IMR-90 (cell line): ENCODE data around the gene LCE2A. TPM values are rescaled to one million over a fixed set of nuclear protein-coding genes. Genes with fewer than 3 reads are reported as not detected.

Experiments used
- ATAC-seq: fragments of 200-7000 bp; cut with Tn5 transposase; 2 replicates; pipeline ENCODE4 v1.9.1; 2020; ENCODE audit warnings: low read depth, mild to moderate bottlenecking, moderate library complexity
- BruUV-seq: library from RNA; stranded (reverse); fragments of 400-500 nt; replicated peaks from 2 replicates; lab custom pipeline; 2021; lab: Mats Ljungman, UMichigan
- CTCF ChIA-PET: fragments of 300-600 bp; formaldehyde crosslinking; extraction: SDS; loops from one replicate; lab custom pipeline; 2021; ENCODE audit warnings: antibody characterized with exemption; lab: Yijun Ruan, JAX
- POLR2A ChIA-PET: fragments of 300-600 bp; sonication (Branson Sonifier 250); formaldehyde crosslinking; loops from one replicate; lab custom pipeline; 2022; ENCODE audit warnings: antibody characterized with exemption; ENCODE audit not compliant: unreplicated experiment; lab: Charles Lee
- DNase-seq: peaks from one replicate; pipeline ENCODE4 v3.0.0; 2013
- H2AFZ ChIP-seq: replicated peaks from 2 replicates; pipeline ENCODE3; 2013; ENCODE audit warnings: low read length, mild to moderate bottlenecking; ENCODE audit not compliant: poor library complexity
- H2AK5ac ChIP-seq: 2 replicates; pipeline ENCODE4 v1.6.1; 2013; ENCODE audit warnings: low read depth, low read length, inconsistent platforms
- H2AK9ac ChIP-seq: replicated peaks from 2 replicates; pipeline ENCODE3; 2013; ENCODE audit warnings: mild to moderate bottlenecking, low read depth, low read length, moderate library complexity; ENCODE audit not compliant: poor library complexity
- H2BK120ac ChIP-seq: 2 replicates; pipeline ENCODE4 v1.6.1; 2013; ENCODE audit warnings: low read depth, low read length, inconsistent platforms
- H2BK15ac ChIP-seq: 3 replicates; pipeline ENCODE4 v1.6.1; 2013; ENCODE audit warnings: low read depth, low read length, inconsistent platforms
- H2BK20ac ChIP-seq: 2 replicates; pipeline ENCODE4 v1.6.1; 2013; ENCODE audit warnings: low read depth, mild to moderate bottlenecking, inconsistent platforms, low read length, moderate library complexity
- H2BK5ac ChIP-seq: 2 replicates; pipeline ENCODE4 v1.6.1; 2013; ENCODE audit warnings: mild to moderate bottlenecking, low read depth, low read length, inconsistent platforms; ENCODE audit not compliant: poor library complexity, severe bottlenecking
- H3K14ac ChIP-seq: replicated peaks from 2 replicates; pipeline ENCODE4 v1.6.1; 2013; ENCODE audit warnings: low read depth, low read length, inconsistent platforms
- H3K18ac ChIP-seq: 2 replicates; pipeline ENCODE4 v1.6.1; 2013; ENCODE audit warnings: low read depth, low read length, control low read depth
- H3K23ac ChIP-seq: 2 replicates; pipeline ENCODE4 v1.6.1; 2013; ENCODE audit warnings: low read depth, low read length, inconsistent platforms
- H3K27ac ChIP-seq: 2 replicates; pipeline ENCODE4 v1.5.1; 2013; ENCODE audit warnings: mild to moderate bottlenecking, control low read depth, low read length; ENCODE audit not compliant: insufficient read depth
- H3K27me3 ChIP-seq: 2 replicates; pipeline ENCODE4 v1.6.1; 2013; ENCODE audit warnings: low read length; ENCODE audit not compliant: control insufficient read depth, insufficient read depth
- H3K36me3 ChIP-seq: 2 replicates; pipeline ENCODE4 v1.6.1; 2013; ENCODE audit warnings: low read length, mixed read lengths; ENCODE audit not compliant: control insufficient read depth, insufficient read depth
- H3K4ac ChIP-seq: 2 replicates; pipeline ENCODE4 v1.6.1; 2013; ENCODE audit warnings: low read depth, low read length, inconsistent platforms
- H3K4me1 ChIP-seq: 2 replicates; pipeline ENCODE4 v1.6.1; 2013; ENCODE audit warnings: low read length, mixed read lengths; ENCODE audit not compliant: control insufficient read depth, insufficient read depth
- H3K4me2 ChIP-seq: 2 replicates; pipeline ENCODE4 v1.6.1; 2013; ENCODE audit warnings: low read depth, mild to moderate bottlenecking, control low read depth, low read length, moderate library complexity
- H3K4me3 ChIP-seq: 2 replicates; pipeline ENCODE4 v1.5.1; 2013; ENCODE audit warnings: low read depth, mild to moderate bottlenecking, control low read depth, low read length, moderate library complexity; ENCODE audit not compliant: insufficient read depth
- H3K56ac ChIP-seq: 2 replicates; pipeline ENCODE4 v1.6.1; 2013; ENCODE audit warnings: low read length, inconsistent platforms; ENCODE audit not compliant: insufficient read depth; ENCODE audit errors: extremely low read depth
- H3K79me1 ChIP-seq, 2 experiments: 2 replicates each; pipeline ENCODE4 v1.6.1; 2013; ENCODE audit warnings: low read length in 2 of 2, inconsistent platforms in 1 of 2, low read depth in 1 of 2
- H3K9ac ChIP-seq: 2 replicates; pipeline ENCODE4 v1.6.1; 2013; ENCODE audit warnings: low read depth, low read length, control low read depth
- H3K9me1 ChIP-seq: 2 replicates; pipeline ENCODE4 v1.6.1; 2013; ENCODE audit warnings: low read length, inconsistent platforms; ENCODE audit not compliant: insufficient read depth
- H3K9me3 ChIP-seq: 2 replicates; pipeline ENCODE4 v1.6.1; 2013; ENCODE audit warnings: low read length; ENCODE audit not compliant: control insufficient read depth, insufficient read depth
- H4K20me1 ChIP-seq: 2 replicates; pipeline ENCODE4 v1.6.1; 2013; ENCODE audit warnings: low read length, inconsistent platforms; ENCODE audit not compliant: insufficient read depth
- H4K5ac ChIP-seq: 2 replicates; pipeline ENCODE4 v1.6.1; 2013; ENCODE audit warnings: mild to moderate bottlenecking, low read depth, low read length, control low read depth
- H4K8ac ChIP-seq, 2 experiments: 2 replicates each; pipeline ENCODE4 v1.6.1; 2013; ENCODE audit warnings: low read depth in 2 of 2, low read length in 2 of 2, control low read depth in 1 of 2, inconsistent platforms in 1 of 2
- H4K91ac ChIP-seq: 2 replicates; pipeline ENCODE4 v1.6.1; 2013; ENCODE audit warnings: low read depth, low read length, inconsistent platforms; ENCODE audit not compliant: insufficient read depth
- BHLHE40 ChIP-seq: fragments of 150-350 bp; IDR thresholded peaks from 2 replicates; pipeline ENCODE4 v1.6.1; 2016; ENCODE audit warnings: mild to moderate bottlenecking, low read depth, low read length
- CEBPB ChIP-seq: IDR thresholded peaks from 2 replicates; pipeline ENCODE4 v1.6.1; 2012; ENCODE audit warnings: low read depth, low read length, improper control_type of control experiment
- CHD1 ChIP-seq: IDR thresholded peaks from 2 replicates; pipeline ENCODE4 v1.6.1; 2012; ENCODE audit warnings: low read depth, low read length, improper control_type of control experiment
- CTCF ChIP-seq: conservative IDR thresholded peaks from 2 replicates; pipeline ENCODE4 v1.5.1; 2012; ENCODE audit warnings: mild to moderate bottlenecking, low read depth, low read length, improper control_type of control experiment
- ELK1 ChIP-seq: fragments of 150-350 bp; IDR thresholded peaks from 2 replicates; pipeline ENCODE4 v1.6.1; 2016; ENCODE audit warnings: low read depth, mild to moderate bottlenecking, low read length, moderate library complexity, borderline replicate concordance
- FOS ChIP-seq: fragments of 150-350 bp; IDR thresholded peaks from 2 replicates; pipeline ENCODE4 v1.6.1; 2016; ENCODE audit warnings: low read depth, low read length
- MAFK ChIP-seq: IDR thresholded peaks from 2 replicates; pipeline ENCODE4 v1.6.1; 2012; ENCODE audit warnings: low read depth, low read length, improper control_type of control experiment
- MAZ ChIP-seq: IDR thresholded peaks from 2 replicates; pipeline ENCODE4 v1.6.1; 2012; ENCODE audit warnings: low read depth, mild to moderate bottlenecking, low read length, improper control_type of control experiment, moderate library complexity, borderline replicate concordance
- MXI1 ChIP-seq: IDR thresholded peaks from 2 replicates; pipeline ENCODE4 v1.6.1; 2012; ENCODE audit warnings: low read depth, mild to moderate bottlenecking, low read length, moderate library complexity, borderline replicate concordance
- NFE2L2 ChIP-seq: fragments of 150-350 bp; IDR thresholded peaks from 2 replicates; pipeline ENCODE4 v1.6.1; 2016; ENCODE audit warnings: low read depth, mild to moderate bottlenecking, low read length
- POLR2A ChIP-seq: IDR thresholded peaks from 2 replicates; pipeline ENCODE4 v1.6.1; 2012; ENCODE audit warnings: mild to moderate bottlenecking, low read depth, low read length
- RAD21 ChIP-seq: IDR thresholded peaks from 2 replicates; pipeline ENCODE4 v1.6.1; 2012; ENCODE audit warnings: low read length, improper control_type of control experiment
- RCOR1 ChIP-seq: IDR thresholded peaks from 2 replicates; pipeline ENCODE4 v1.6.1; 2012; ENCODE audit warnings: mild to moderate bottlenecking, low read length, improper control_type of control experiment; ENCODE audit not compliant: insufficient replicate concordance
- RFX5 ChIP-seq: IDR thresholded peaks from 2 replicates; pipeline ENCODE4 v1.8.0; 2012; ENCODE audit warnings: low read depth, mild to moderate bottlenecking, low read length, moderate library complexity
- SMC3 ChIP-seq: fragments of 150-350 bp; IDR thresholded peaks from 2 replicates; pipeline ENCODE4 v1.6.1; 2016; ENCODE audit warnings: low read depth, mild to moderate bottlenecking, antibody characterized with exemption, low read length, moderate library complexity
- USF2 ChIP-seq: fragments of 150-350 bp; IDR thresholded peaks from 2 replicates; pipeline ENCODE4 v1.6.1; 2017; ENCODE audit warnings: mild to moderate bottlenecking, antibody characterized with exemption, low read length, low read depth
- WGBS, 2 experiments: methylation state at CpG; one replicate each; pipeline versions ENCODE4 v1.1.5 to v1.1.7; 2013; ENCODE audit warnings: missing lambda C conversion rate in 2 of 2; ENCODE audit not compliant: insufficient read length in 1 of 2; ENCODE audit errors: extremely low coverage in 2 of 2; 5-methylcytosine and 5-hydroxymethylcytosine counted together
- dilution Hi-C: fragments of 300-500 bp; cut with HindIII; formaldehyde crosslinking; loops from one replicate; pipeline ENCODE4 v1.14.3; 2018; ENCODE audit warnings: low sequenced_read_pairs; ENCODE audit not compliant: unreplicated experiment
- in situ Hi-C: fragments of 300-500 bp; cut with MboI; formaldehyde crosslinking; loops from 3 replicates; pipeline ENCODE4 v1.14.3; 2019; ENCODE audit warnings: low sequenced_read_pairs, inconsistent platforms, mixed read lengths
- intact Hi-C: fragments of 100-400 bp; cut with micrococcal nuclease; formaldehyde crosslinking; loops from 2 replicates; pipeline ENCODE4 v1.10.0; 2022
- polyA plus RNA-seq, 3 experiments: library from polyadenylated mRNA; depleted of rRNA; stranded (reverse); fragments of >200 nt; gene quantifications; 2 replicates each; pipeline ENCODE4 v1.2.3, GENCODE V29; 2012; ENCODE audit warnings: low replicate concordance in 1 of 3
- total RNA-seq: library from RNA; depleted of rRNA; stranded (reverse); fragments of >200 nt; gene quantifications from 2 replicates; pipeline ENCODE4 v1.2.3, GENCODE V29; 2012

The LCE2A gene
- total and polyA plus RNA-seq, 2 of the 4 experiments (the other 2 are of a cell fraction) = 0.50 TPM; not detected in 1

GRCh38 chr1:152658649-152659048 is 39.5 kb upstream of the LCE2A start:
- Histone ChIP-seq H3K27ac (no peak overlapping the region), H3K9ac (no peak overlapping the region), H3K27me3 (no peaks in the 10 kb centered on the region; the same call in 1 of the 2 replicates), H3K9me1 (no peaks in the 10 kb centered on the region), H3K4ac (no peak overlapping the region), H3K4me1 (no peaks in the 10 kb centered on the region), H2BK20ac (no peak overlapping the region), H3K56ac (no peak overlapping the region), H4K8ac (no peak overlapping the region), H3K18ac (no peak overlapping the region), H4K91ac (no peak overlapping the region), H3K4me2 (no peak overlapping the region), H2AFZ (no peak overlapping the region), H3K4me3 (no peak overlapping the region), H4K20me1 (no peaks in the 10 kb centered on the region), H3K79me1 (no peaks in the 10 kb centered on the region), H3K36me3 (no peaks in the 10 kb centered on the region), H2BK15ac (no peak overlapping the region), H4K5ac (no peak overlapping the region), H2BK5ac (no peak overlapping the region), H3K9me3 (no peaks in the 10 kb centered on the region), H3K14ac (no peak overlapping the region), H2BK120ac (no peak overlapping the region), H3K23ac (no peak overlapping the region), H2AK9ac (no peak overlapping the region), H2AK5ac (no peak overlapping the region)
- ChIA-PET POLR2A (no interaction called here), CTCF (no interaction called here)
- in situ Hi-C loops = loop anchor here (25.0 kb wide), 1 partner anchor 554 kb away; the partner anchor contains the start of genes LELP1 and PRR9
- BruUV-seq = no TSS peak
- intact Hi-C loops = no loop called here
- no peak for ATAC-seq
- TF ChIP-seq MAFK = no peak
- no peak for TF ChIP-seq FOS
- TF ChIP-seq CHD1 = no peak
- no peak for TF ChIP-seq POLR2A
- no peak for TF ChIP-seq RCOR1
- TF ChIP-seq BHLHE40 = no peak
- TF ChIP-seq MXI1 = no peak
- TF ChIP-seq CTCF = no peak
- no peak for TF ChIP-seq RFX5
- TF ChIP-seq USF2 = no peak
- no peak for TF ChIP-seq NFE2L2
- TF ChIP-seq ELK1 = no peak
- no peak for TF ChIP-seq MAZ
- TF ChIP-seq RAD21 = no peak
- TF ChIP-seq CEBPB = no peak
- no peak for TF ChIP-seq SMC3
- DNase-seq = no peak
- dilution Hi-C loops = no loop called here
- no CpG with 5 or more reads among the region's 3 CpGs for WGBS, 2 experiments
